ENCODE measurements around the gene ADAP1.

GRCh38 chr7:906776-907157 is 47.7 kb downstream of the ADAP1 start:
- TF ChIP-seq CTCF (IDR thresholded peaks at IDR 0.05): no peak
- TF ChIP-seq POLR2A (IDR thresholded peaks at IDR 0.05): no peak

Measured in heart left ventricle (tissue), 13 donors.